IPS DF 19.7 (cell line): ENCODE results near the gene ZNF618.
"Not testable (repeated sequence)": the region's sequence is repeated elsewhere in the genome, so short reads cannot be mapped to it uniquely, and the experiment has no call there.

Experiments used
- DNase-seq: peaks from one replicate; pipeline ENCODE4 v3.0.0-alpha.2; 2013; ENCODE audit warnings: low read depth, low spot score

The ZNF618 gene

GRCh38 chr9:114037961-114038723 lies 162.0 kb downstream of the ZNF618 start:
- no peak for DNase-seq

GRCh38 chr9:114038724-114039313 lies 162.7 kb downstream of the ZNF618 start:
- no peak for DNase-seq

GRCh38 chr9:114039484-114039883 lies 163.4 kb downstream of the ZNF618 start:
- DNase-seq, result no peak

- not testable (repeated sequence) for DNase-seq
These were observed 167.6 kb downstream of the ZNF618 start for GRCh38 chr9:114043660-114044059.

- DNase-seq, result no peak
These were observed 170.2 kb downstream of the ZNF618 start for GRCh38 chr9:114046237-114046755.

- DNase-seq, result no peak
These were observed 170.8 kb downstream of the ZNF618 start for GRCh38 chr9:114046875-114047274.

- DNase-seq, result no peak
These were observed 171.6 kb downstream of the ZNF618 start for GRCh38 chr9:114047717-114048116.

- DNase-seq, result no peak
These were observed 172.7 kb downstream of the ZNF618 start for GRCh38 chr9:114048533-114049415.

- DNase-seq, result no peak
These were observed 173.5 kb downstream of the ZNF618 start for GRCh38 chr9:114049441-114050225.

- no peak for DNase-seq
These were observed 174.1 kb downstream of the ZNF618 start for GRCh38 chr9:114050226-114050568.

GRCh38 chr9:114050646-114051045 lies 174.5 kb downstream of the ZNF618 start:
- DNase-seq, result no peak

- DNase-seq, result no peak
These were observed 175.2 kb downstream of the ZNF618 start for GRCh38 chr9:114051281-114051680.

- DNase-seq, result no peak
These were observed 175.6 kb downstream of the ZNF618 start for GRCh38 chr9:114051706-114052105.

GRCh38 chr9:114053246-114054005 lies 177.3 kb downstream of the ZNF618 start:
- DNase-seq, result no peak

- DNase-seq, result no peak
These were observed 178.1 kb downstream of the ZNF618 start for GRCh38 chr9:114054191-114054690.

- DNase-seq, result no peak
These were observed 179.0 kb downstream of the ZNF618 start for GRCh38 chr9:114055061-114055460.

- no peak for DNase-seq
These were observed 179.8 kb downstream of the ZNF618 start for GRCh38 chr9:114055894-114056293.

GRCh38 chr9:114056527-114056926 lies 180.4 kb downstream of the ZNF618 start:
- DNase-seq, result no peak

GRCh38 chr9:114057161-114057885 lies 181.2 kb downstream of the ZNF618 start:
- no peak for DNase-seq

- no peak for DNase-seq
These were observed 182.6 kb downstream of the ZNF618 start for GRCh38 chr9:114058688-114059046.
